ENCODE results near the gene CCR9.

GRCh38 chr3:45873638-45874037 is 12.7 kb upstream of the CCR9 start:
- TF ChIP-seq CTCF (conservative IDR thresholded peaks at IDR 0.05; ENCODE audit: low read length) (no peak), EZH2phosphoT487 (IDR thresholded peaks at IDR 0.05; ENCODE audit: borderline replicate concordance, low read depth, low read length) (no peak)

Data from OCI-LY7 (cell line).